GM18907 (cell line): ENCODE results near the gene CFAP119.

Experiments
- ATAC-seq: cut with Tn5 transposase; IDR thresholded peaks from one replicate; pipeline ENCODE4 v1.9.1; 2021; ENCODE audit warnings: mild to moderate bottlenecking, moderate library complexity; ENCODE audit not compliant: unreplicated experiment

The CFAP119 gene

DNA sequence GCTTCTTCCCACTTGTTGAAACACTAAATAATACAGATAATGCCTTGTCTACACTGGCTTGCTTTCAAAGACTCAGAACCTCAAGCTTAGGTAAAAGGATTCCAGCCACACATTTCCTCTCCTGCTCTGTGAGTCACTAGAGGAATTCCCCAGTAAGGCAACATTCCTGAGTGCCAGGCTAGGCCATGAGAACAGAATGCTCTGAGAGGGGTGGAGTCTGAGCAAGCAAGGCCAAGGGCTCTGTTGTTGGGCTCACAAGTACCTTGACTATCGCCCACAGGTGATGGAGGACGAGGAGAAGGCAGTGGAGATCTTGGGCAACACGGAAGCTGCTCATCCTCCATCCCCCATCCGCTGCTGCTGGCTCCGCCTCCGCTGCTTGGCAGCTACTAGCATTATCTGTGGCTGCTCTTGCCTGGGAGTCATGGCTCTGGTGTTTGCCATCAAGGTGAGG lies 20.4 kb downstream of the CFAP119 start:
- no peak for ATAC-seq

GRCh38 chr16:30740364-30741251 lies 21.3 kb downstream of the CFAP119 start:
- ATAC-seq, result no peak

- ATAC-seq, result no peak
These were observed 22.6 kb downstream of the CFAP119 start for GRCh38 chr16:30738984-30739951.

DNA sequence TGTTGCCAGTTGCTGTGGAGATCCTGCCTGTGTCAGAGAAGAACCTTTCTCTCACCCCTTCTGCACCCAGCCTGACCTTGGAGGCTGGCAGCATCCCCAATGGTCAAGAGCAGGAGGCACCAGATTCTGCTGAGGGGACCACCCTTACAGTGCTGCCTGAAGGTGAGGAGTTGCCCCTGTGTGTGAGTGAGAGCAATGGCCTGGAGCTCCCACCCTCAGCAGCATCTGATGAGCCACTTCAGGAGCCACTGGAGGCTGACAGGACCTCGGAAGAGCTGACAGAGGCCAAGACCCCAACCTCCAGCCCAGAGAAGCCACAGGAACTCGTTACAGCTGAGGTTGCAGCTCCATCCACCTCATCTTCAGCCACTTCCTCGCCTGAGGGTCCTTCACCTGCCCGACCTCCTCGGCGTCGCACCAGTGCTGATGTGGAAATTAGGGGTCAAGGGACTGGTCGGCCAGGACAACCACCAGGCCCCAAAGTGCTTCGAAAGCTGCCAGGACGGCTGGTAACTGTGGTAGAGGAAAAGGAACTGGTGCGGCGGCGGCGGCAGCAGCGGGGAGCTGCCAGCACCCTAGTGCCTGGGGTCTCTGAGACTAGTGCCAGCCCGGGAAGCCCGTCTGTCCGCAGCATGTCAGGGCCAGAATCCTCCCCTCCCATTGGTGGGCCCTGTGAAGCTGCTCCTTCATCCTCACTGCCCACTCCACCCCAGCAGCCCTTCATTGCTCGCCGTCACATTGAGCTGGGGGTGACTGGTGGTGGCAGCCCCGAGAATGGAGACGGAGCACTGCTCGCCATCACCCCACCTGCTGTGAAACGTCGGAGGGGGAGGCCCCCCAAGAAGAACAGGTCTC lies 23.8 kb downstream of the CFAP119 start:
- ATAC-seq, result no peak

GRCh38 chr16:30736995-30737793 lies 24.7 kb downstream of the CFAP119 start:
- ATAC-seq, result no peak

- no peak for ATAC-seq
These were observed 30.5 kb downstream of the CFAP119 start for GRCh38 chr16:30731411-30731810.

DNA sequence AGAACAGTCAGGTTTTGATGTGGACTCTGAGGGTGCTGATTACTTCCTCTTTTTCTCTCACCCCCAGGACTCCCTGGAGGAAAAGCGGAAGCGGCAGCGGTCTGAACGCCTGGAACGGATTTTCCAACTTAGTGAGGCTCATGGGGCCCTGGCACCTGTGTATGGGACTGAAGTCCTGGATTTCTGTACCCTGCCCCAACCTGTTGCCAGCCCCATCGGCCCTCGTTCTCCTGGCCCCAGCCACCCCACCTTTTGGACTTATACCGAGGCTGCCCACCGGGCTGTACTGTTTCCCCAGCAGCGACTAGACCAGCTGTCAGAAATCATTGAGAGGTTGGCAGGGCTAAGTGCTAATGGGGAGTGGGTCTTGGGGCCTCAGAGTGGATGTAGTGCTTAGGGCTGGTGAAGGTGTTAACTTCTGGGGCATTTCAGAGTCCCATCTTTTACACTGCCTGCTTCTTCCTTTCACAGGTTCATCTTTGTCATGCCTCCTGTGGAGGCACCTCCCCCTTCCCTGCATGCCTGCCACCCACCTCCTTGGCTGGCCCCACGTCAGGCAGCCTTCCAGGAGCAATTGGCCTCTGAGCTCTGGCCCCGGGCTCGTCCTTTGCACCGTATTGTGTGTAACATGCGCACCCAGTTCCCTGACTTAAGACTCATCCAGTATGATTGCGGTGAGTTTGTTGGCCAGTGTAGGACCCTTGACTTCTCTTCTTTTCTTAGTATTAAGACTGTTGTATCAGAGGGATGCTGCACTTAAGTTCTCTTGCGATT lies 32.8 kb downstream of the CFAP119 start:
- ATAC-seq, result no peak

DNA sequence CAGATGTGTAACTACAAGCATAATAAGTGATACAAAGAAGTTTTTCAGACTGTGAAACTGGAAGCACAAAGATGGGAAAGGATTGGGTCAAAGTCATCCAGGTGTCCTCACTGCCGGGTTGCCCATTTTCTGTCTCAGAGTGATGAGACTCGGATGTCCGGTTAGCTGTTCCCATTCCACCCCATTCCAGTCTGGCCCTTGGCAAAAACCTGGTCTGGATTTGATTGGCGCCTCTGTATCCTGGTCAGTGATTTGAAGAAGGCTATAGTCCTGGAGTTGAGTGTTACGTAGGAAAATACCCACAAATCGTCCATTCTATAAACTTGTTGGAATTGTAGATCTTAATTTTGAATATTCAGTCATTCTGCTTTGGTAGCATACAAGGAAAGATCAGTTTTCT lies 33.5 kb downstream of the CFAP119 start:
- ATAC-seq, result no peak

DNA sequence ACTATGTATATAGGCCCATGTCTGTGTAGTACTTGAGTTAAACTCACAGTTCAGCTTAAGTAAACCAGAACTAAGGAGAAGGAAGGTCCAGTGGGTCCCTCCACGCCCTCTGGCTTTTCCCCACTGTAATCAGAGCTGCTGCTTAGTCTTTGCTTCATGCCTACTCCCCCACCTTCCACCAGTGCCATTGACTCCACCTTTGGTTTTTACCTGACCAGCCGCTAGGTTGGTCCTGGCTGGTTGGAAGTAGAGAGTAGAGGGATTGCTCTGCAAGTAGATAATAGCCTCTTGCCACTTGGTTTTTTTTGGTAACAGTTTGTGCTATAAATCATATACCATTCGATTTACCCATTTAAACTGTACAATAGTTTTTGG lies 36.5 kb downstream of the CFAP119 start:
- ATAC-seq, result no peak

DNA sequence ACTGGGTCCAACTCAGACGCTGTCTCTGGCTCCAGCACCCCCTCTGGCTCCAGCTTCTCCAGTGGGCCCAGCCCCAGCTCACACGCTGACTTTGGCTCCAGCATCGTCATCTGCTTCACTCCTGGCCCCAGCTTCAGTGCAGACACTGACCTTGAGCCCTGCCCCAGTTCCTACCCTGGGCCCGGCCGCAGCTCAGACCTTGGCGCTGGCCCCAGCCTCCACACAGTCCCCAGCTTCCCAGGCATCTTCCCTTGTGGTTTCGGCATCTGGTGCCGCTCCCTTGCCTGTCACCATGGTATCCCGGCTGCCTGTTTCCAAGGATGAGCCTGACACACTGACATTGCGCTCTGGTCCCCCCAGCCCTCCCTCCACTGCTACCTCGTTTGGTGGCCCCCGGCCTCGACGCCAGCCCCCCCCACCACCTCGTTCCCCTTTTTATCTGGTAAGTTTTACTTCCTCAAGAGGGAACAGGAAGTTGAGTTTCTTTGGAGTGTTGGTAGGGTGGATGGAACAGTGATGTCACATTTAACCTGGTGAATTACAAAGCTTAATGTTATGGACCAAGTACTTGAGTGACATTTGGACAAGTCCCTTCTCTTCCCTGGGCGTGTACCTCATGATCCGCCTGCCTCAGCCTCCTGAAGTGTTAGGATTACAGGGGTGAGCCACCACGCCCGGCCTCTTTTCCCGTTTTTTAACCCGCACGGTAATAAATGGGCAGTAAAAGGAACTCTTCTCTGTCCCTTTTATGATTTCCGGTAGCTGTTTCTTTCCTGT lies 37.0 kb downstream of the CFAP119 start:
- no peak for ATAC-seq

DNA sequence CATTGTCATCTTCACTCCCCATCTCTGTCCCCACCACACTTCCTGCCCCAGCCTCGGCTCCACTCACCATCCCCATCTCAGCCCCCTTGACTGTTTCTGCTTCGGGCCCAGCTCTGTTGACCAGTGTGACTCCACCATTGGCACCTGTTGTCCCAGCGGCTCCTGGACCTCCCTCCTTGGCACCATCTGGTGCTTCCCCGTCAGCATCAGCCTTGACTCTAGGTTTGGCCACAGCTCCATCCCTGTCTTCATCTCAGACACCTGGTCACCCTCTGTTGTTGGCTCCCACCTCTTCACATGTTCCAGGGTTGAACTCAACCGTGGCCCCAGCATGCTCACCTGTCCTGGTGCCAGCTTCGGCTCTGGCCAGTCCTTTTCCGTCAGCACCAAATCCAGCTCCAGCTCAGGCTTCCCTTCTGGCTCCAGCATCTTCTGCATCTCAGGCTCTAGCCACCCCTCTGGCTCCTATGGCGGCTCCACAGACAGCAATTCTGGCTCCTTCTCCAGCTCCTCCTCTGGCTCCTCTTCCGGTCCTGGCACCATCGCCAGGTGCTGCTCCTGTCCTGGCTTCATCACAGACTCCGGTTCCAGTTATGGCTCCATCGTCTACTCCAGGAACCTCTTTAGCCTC lies 38.0 kb downstream of the CFAP119 start:
- no peak for ATAC-seq

DNA sequence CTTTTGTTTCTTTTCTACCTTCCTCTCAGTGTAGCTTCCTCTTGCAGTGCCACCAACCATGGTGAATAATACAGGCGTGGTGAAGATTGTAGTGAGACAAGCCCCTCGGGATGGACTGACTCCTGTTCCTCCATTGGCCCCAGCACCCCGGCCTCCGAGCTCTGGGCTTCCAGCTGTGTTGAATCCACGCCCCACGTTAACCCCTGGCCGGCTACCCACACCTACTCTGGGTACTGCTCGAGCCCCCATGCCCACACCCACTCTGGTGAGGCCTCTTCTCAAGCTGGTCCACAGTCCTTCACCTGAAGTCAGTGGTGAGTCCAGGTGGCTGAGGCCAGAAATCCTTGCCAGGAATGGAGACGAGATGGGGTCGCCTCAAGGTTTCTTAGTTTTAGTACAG lies 38.9 kb downstream of the CFAP119 start:
- no peak for ATAC-seq

DNA sequence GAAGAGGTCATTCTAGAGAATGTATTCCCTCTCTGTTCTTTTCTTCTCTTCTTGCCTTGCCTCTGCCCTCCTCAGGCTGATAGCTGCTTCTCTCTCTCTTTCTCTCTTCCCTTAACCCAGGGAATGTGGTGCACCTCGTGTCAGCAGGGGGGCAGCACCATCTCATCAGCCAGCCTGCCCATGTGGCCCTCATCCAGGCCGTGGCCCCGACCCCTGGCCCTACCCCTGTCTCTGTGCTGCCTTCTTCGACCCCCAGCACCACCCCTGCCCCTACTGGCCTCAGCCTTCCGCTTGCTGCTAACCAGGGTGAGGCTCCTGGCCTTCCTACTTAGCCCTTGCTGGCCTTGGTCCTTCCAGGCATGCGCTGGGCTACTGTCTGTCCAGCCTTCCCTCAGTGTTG lies 39.4 kb downstream of the CFAP119 start:
- no peak for ATAC-seq

GRCh38 chr16:30721606-30722005 lies 40.3 kb downstream of the CFAP119 start:
- ATAC-seq, result no peak

DNA sequence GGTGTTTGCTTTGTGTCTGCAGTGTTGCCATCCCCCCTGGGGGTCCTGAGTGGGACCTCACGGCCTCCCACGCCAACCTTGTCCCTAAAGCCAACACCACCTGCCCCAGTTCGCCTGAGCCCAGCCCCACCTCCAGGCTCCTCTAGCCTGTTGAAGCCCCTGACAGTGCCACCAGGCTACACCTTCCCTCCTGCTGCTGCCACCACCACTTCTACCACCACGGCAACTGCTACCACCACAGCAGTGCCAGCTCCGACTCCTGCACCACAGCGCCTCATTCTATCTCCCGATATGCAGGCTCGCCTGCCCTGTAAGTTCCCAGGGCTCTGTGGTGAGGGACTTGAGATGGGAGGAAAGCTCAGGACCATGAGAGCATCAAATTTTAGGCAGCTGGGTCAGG lies 40.7 kb downstream of the CFAP119 start:
- ATAC-seq, result no peak

DNA sequence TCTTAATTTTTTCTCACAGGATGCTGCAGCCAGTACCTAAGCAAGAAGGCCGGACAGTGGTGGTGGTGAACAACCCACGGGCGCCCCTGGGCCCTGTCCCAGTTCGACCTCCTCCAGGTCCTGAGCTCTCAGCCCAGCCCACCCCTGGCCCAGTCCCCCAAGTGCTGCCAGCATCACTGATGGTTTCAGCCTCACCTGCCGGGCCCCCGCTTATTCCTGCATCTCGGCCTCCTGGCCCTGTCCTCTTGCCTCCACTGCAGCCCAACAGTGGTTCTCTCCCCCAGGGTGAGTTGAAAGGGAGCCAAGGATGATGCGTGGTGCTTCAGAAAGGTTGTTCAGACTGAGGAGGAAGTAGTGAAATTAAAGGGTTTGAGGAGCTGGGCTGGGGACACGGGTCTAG lies 41.2 kb downstream of the CFAP119 start:
- ATAC-seq, result no peak

DNA sequence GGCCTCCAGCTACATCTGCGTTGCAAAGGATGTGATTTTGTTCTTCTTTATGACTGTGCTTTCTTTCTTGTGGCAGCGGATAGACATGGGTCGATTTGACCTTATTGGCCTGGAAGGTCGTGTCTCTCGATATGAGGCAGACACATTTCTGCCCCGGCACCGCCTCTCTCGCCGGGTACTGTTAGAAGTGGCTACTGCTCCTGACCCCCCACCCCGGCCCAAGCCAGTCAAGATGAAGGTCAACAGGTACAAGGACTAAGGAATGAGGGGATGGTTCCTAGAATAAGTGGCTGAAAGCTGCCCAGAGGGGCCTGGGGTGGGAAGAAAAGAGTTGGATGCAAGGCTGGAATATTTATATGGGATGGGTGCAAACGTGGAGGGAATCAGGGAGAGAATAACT lies 41.8 kb downstream of the CFAP119 start:
- no peak for ATAC-seq
